MM.1S (cell line): ENCODE data around the gene SLC46A2.

Experiments used
- CTCF ChIP-seq: fragments of 300-600 bp; sonication (generic); IDR thresholded peaks from 2 replicates; pipeline ENCODE4 v1.5.1; 2016; ENCODE audit warnings: antibody characterized with exemption, low read length, mixed read lengths
- EZH2 ChIP-seq: fragments of 300-600 bp; sonication (generic); optimal IDR thresholded peaks from 2 replicates; pipeline ENCODE3; 2017; ENCODE audit warnings: low read depth, mild to moderate bottlenecking, antibody characterized with exemption, low read length, mixed read lengths

DNA sequence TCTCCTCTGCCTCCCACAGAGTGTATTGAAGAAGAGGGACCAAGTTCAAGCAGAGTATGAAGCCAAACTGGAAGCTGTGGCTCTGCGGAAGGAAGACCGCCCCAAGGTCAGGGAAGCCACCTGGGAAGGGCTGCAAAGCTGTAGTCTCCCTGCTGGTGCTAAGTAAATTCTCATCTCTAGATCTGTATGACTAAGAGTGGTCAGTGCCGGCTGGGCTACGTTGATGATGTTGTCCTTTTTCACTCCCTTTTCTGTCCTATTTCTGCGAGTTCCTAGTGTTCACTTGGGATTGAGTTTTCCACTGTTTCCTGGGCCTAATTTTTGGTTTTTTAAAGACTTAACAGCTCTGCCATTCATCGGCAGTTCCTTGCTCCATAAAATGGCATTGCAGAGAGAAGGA is 39.8 kb downstream of the SLC46A2 start:
- TF ChIP-seq CTCF: no peak
- no peak for TF ChIP-seq EZH2
